Neural progenitor cell (in vitro differentiated cells): ENCODE measurements around the gene MMD2.

Source experiments
- EZH2phosphoT487 ChIP-seq: fragments of 200-600 bp; sonication (generic); IDR thresholded peaks from 2 replicates; pipeline ENCODE4 v1.6.1; 2017; ENCODE audit warnings: antibody characterized with exemption
- TF ChIP-seq, protein P1 (sequence below): fragments of 200-600 bp; sonication (generic); IDR thresholded peaks from 2 replicates; pipeline ENCODE4 v1.5.1; 2017; ENCODE audit warnings: antibody characterized with exemption, mild to moderate bottlenecking

DNA sequence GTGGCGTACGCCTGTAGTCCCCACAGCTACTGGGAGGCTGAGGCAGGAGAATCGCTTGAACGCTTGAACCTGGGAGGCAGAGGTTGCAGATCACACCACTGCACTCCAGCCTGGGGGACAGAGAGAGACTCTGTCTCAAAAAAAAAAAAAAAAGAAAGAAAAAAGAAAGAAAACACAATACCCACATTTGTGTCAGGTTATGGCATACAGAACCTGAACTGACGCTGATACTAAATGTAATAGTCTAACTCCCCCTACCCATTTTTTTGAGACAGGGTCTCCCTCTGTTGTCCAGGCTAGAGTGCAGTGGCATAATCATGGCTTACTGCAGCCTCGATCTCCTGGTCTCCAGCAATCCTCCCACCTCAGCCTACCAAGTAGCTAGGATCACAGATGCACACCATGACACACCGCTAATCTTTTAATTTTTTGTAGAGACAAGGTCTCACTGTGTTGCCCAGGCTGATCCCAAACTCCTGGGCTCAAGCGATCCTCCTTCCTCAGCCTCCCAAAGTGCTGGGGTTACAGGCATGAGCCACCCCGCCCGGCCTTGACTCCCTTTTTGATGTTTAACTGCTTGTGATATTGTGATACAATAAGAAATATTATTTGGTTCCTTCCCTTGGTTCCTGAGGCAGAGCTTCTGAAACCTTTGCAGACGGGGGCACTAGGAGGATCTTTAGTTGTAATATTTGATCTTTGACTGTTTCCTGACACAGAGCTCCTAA is 6.5 kb upstream of the MMD2 start:
- no peak for TF ChIP-seq EZH2phosphoT487
- TF ChIP-seq, protein P1, sequence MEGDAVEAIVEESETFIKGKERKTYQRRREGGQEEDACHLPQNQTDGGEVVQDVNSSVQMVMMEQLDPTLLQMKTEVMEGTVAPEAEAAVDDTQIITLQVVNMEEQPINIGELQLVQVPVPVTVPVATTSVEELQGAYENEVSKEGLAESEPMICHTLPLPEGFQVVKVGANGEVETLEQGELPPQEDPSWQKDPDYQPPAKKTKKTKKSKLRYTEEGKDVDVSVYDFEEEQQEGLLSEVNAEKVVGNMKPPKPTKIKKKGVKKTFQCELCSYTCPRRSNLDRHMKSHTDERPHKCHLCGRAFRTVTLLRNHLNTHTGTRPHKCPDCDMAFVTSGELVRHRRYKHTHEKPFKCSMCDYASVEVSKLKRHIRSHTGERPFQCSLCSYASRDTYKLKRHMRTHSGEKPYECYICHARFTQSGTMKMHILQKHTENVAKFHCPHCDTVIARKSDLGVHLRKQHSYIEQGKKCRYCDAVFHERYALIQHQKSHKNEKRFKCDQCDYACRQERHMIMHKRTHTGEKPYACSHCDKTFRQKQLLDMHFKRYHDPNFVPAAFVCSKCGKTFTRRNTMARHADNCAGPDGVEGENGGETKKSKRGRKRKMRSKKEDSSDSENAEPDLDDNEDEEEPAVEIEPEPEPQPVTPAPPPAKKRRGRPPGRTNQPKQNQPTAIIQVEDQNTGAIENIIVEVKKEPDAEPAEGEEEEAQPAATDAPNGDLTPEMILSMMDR, result no peak
